GM21786 (cell line): ENCODE measurements around the gene RRP8.

Experiments used
- ATAC-seq: cut with Tn5 transposase; IDR thresholded peaks from one replicate; pipeline ENCODE4 v1.9.1; 2021; ENCODE audit not compliant: unreplicated experiment

Gene RRP8

DNA sequence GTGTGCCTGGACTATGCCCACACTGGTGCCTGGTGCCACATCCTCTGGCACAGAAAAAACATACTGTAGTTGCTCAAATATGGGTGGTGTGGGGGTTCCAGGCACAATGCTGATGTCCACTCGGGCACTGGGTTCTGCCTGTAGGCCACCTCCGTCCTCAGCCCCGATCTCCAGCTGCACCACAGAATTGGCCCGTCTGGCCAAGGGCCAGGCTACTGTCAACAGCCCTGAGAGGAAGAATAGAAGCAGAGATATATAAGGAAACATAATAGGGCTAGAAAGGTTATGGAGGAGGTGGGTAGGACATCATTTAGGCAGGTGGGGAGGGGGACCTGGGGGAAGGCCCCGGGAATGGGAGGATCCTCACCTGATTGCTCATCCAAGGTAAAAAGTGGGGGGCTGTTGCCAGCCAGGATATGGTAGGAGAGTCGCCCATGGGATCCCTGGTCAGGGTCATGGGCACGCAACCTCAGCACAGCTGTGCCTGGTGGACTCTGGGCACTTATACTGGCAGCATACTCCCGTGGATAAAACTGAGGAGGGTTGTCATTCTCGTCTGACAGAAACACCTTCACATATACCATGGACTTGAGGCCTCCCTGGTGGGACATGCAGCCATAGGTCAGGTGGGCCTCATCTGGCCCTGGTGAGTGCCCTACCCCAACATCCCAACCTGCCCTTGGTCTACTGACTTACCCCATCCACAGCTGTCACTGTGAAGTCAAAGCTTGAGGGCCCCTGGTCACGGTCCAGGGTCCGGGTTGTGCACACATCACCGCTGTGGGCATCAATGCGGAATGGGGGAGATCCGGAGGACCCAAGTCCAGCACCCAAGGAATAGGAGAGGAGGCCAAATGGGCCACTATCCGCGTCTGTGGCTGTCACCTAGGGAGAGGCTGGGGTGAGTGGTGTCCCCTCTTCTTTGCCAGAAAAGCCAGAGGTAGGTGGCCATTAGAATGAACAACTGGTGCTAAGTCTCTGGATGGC lies 30.3 kb upstream of the RRP8 start:
- no peak for ATAC-seq

GRCh38 chr11:6632116-6633073 lies 29.0 kb upstream of the RRP8 start:
- no peak for ATAC-seq

- ATAC-seq: no peak
These were observed 28.0 kb upstream of the RRP8 start for GRCh38 chr11:6631361-6631890.

DNA sequence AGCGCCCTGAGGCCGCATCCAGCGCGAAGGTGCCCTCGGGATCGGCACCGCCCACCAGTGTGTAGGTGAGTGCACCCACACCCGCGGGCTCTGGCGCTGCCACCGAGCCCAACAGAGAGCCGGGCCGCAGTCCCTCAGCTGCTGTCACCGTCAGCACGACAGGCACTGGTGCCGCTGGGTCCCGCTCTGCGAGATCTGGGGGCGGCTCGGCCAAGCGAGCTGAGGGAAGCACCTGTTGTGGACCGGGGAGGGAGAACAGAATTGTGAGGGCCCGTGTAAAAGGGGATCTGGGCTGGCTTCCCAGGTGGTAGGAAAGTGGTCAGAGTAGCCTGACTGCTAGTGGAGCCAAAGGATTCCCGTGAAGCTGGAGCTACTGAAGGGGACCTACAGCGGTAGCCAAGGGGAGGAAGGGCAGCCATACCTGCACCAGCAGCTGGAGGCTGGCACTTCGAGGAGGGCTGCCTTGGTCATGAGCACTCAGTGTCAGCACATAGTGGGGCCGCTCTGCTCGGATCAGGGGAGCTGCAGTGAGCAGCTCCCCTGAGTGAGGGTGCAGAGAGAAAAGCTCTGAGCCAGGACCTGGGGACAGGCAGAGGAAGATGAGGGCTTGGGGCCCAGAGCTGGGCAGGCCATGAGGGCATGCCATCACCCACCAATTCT lies 27.3 kb upstream of the RRP8 start:
- ATAC-seq: no peak

DNA sequence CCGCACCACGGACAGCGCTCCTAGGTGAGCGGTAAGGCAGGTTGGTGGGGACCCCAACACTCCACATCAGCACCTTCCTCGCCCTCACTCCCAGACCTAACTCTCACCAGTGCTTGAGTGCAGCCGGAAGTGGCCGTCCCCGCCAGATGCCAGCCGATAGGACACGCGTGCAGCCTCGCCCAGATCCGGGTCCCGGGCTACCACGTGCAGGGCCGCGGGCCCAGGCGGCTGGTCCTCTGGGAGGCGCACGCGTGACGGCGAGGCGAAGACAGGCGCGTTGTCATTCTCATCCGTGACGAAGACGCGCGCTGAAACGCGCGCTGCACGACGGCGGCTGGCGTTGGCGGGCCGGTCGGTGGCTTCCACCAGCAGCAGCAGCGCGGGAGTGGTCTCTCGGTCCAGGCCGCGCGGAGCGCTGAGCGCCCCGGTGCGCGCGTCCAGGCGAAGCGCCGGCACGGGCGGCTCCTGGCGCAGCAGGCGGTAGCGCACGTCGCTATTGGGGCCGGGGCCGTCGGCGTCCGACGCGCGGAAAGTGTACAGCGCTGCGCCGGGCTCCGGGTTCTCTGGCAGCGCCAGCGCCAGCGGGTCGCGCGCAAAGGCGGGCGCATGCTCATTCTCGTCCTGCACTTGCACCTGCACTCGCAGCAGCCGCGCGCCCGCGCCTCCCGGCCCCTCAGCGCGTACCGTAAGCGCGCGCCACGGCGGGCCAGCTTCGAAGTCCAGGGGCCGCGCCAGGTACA lies 26.6 kb upstream of the RRP8 start:
- ATAC-seq: no peak

- ATAC-seq: no peak
These were observed 26.1 kb upstream of the RRP8 start for GRCh38 chr11:6629573-6629891.

GRCh38 chr11:6628526-6628925 lies 25.1 kb upstream of the RRP8 start:
- no peak for ATAC-seq

DNA sequence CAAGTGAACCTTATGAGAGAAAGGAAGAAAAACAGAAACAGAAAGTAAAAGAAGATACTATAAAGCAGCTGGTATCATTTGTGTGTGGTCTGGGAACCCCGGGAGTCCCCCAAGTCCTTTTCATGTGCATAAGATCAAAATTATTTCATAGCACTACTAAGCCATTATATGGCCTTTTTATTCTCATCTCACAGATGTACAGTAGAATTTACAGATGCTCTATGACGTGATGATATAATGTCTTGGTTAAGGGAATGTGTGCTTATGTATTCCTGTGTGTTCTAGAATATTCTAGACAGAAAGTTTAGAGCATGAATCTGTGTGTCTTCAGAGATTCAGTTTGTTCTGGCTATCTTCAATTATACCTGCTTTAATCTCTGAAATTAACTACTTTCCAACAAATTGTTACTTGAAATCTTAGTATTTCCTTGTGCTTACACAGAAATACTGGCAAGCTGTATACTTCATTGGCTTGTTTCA lies 24.4 kb upstream of the RRP8 start:
- ATAC-seq: peak; percentile 75

GRCh38 chr11:6626971-6627761 lies 23.8 kb upstream of the RRP8 start:
- no peak for ATAC-seq

GRCh38 chr11:6625832-6626420 lies 22.5 kb upstream of the RRP8 start:
- no peak for ATAC-seq

DNA sequence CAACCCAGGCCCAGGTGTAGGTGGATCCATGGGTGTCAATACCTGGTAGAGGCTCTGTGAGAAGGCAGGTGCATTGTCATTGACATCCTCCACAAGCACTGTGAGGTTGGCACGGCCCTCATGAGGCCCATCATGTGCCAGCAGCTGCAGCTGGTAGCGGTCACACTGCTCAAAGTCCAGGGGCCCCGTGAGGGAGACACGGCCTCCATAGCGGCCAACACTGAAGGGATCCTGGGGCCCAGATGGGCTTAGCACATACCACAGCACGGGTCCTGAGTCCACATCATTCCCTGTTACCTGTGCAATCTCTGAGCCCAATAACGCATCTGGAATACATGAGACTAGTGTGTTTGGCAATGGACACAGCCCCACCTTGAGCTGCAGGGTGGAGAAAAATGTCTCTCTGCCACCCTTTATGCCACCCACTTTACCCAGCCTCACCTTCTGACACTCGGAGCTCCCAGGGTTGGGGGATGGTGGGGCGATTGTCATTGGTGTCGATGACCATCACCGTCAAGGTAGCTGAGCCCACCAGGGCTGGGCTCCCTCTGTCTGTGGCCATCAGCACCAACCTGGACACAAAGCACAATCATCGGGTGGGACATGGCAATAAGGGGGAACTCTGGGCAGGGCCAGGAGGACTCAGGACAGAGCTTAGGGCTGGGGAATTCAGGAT lies 21.9 kb upstream of the RRP8 start:
- ATAC-seq: no peak

DNA sequence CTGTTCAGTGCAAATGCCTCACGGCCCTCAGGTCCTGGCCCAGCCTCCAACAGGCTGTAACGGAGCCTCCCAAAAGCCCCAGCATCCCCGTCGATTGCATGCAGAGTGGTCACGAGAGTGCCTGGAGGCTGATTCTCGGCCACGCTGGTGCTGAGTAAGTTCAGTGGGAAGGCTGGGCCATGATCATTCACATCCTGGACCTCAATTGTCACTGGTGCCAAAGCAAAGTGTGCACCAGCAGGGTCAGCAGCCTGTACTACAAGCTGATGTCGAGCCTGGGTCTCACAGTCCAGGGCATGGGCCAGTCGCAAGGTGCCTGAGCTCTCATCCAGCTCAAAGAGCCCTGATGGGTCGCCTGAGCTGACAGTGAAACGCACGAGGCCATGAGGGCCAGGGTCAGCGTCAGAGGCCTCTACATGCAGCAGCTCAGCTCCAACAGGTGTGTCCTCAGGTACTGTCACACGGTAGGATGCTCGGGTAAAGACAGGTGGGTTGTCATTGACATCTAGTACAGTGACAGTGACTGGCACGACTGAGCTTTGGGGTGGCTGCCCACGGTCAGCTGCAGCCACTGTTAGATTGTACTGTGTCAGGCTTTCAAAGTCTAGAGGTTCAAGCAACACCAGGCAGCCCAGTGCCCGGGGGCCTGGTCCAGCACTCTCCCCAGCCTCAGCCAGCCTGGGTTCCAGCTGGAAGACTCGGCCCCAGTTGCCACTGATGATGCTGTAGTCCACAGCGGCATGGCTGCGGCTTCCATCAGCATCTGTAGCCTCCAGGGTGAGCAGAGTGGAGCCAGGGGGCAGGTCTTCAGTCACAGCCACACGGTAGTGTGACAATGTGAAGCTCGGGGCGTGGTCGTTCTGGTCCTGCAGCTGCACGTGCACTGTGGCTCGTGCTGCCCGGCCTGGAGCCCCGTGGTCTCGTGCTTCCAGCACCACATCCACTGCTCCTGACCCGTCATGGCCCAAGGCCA lies 20.3 kb upstream of the RRP8 start:
- no peak for ATAC-seq

- ATAC-seq: no peak
These were observed 19.1 kb upstream of the RRP8 start for GRCh38 chr11:6622261-6623171.

GRCh38 chr11:6621711-6622211 lies 18.3 kb upstream of the RRP8 start:
- ATAC-seq: no peak

GRCh38 chr11:6620636-6621035 lies 17.2 kb upstream of the RRP8 start:
- ATAC-seq: no peak
